NCI-H1436 (cell line): Measurements from ENCODE around the gene EMP2.
"Not testable (repeated sequence)": the region's sequence is repeated elsewhere in the genome, so short reads cannot be mapped to it uniquely, and the experiment has no call there.

Experiments used
- DNase-seq: peaks from one replicate; lab custom pipeline; 2025; lab: John Stamatoyannopoulos, UW

EMP2 gene

GRCh38 chr16:10578474-10579316 lies 1.7 kb downstream of the EMP2 start:
- DNase-seq, result no peak

GRCh38 chr16:10577305-10578202 lies 2.8 kb downstream of the EMP2 start:
- DNase-seq, result no peak

GRCh38 chr16:10576390-10577304 lies 3.8 kb downstream of the EMP2 start:
- DNase-seq, result no peak

- DNase-seq, result no peak
These were observed 4.8 kb downstream of the EMP2 start for GRCh38 chr16:10575506-10576130.

GRCh38 chr16:10572611-10573010 lies 7.8 kb downstream of the EMP2 start:
- DNase-seq, result no peak

GRCh38 chr16:10571354-10571753 lies 9.0 kb downstream of the EMP2 start:
- DNase-seq, result no peak

- no peak for DNase-seq
These were observed 10.8 kb downstream of the EMP2 start for GRCh38 chr16:10569621-10570020.

- no peak for DNase-seq
These were observed 13.8 kb downstream of the EMP2 start for GRCh38 chr16:10566613-10567012.

GRCh38 chr16:10565167-10565566 lies 15.2 kb downstream of the EMP2 start:
- DNase-seq, result no peak

- no peak for DNase-seq
These were observed 15.8 kb downstream of the EMP2 start for GRCh38 chr16:10564591-10564990.

GRCh38 chr16:10562361-10562899 lies 18.0 kb downstream of the EMP2 start:
- DNase-seq, result no peak

- DNase-seq, result no peak
These were observed 19.0 kb downstream of the EMP2 start for GRCh38 chr16:10561425-10561824.

GRCh38 chr16:10561001-10561400 lies 19.4 kb downstream of the EMP2 start:
- DNase-seq, result no peak

- DNase-seq, result not testable (repeated sequence)
These were observed 20.6 kb downstream of the EMP2 start for GRCh38 chr16:10559792-10560191.

GRCh38 chr16:10558746-10559641 lies 21.4 kb downstream of the EMP2 start:
- DNase-seq, result no peak

GRCh38 chr16:10558305-10558704 lies 22.1 kb downstream of the EMP2 start:
- DNase-seq, result no peak

GRCh38 chr16:10557750-10558149 lies 22.6 kb downstream of the EMP2 start:
- DNase-seq, result no peak

GRCh38 chr16:10556236-10556635 lies 24.2 kb downstream of the EMP2 start:
- no peak for DNase-seq

GRCh38 chr16:10554569-10554968 lies 25.8 kb downstream of the EMP2 start:
- DNase-seq, result no peak

GRCh38 chr16:10552998-10553491 lies 27.4 kb downstream of the EMP2 start:
- no peak for DNase-seq
